ENCODE results near the gene ELOVL1. TPM values are rescaled to one million over a fixed set of nuclear protein-coding genes. Genes with fewer than 3 reads are reported as not detected.
A peak's percentile ranks its signal among the peaks of the same experiment; 100 is the strongest.

Gene ELOVL1
- total and polyA plus RNA-seq, 12 donors: 24.9 to 242 (median 67.2) TPM

DNA sequence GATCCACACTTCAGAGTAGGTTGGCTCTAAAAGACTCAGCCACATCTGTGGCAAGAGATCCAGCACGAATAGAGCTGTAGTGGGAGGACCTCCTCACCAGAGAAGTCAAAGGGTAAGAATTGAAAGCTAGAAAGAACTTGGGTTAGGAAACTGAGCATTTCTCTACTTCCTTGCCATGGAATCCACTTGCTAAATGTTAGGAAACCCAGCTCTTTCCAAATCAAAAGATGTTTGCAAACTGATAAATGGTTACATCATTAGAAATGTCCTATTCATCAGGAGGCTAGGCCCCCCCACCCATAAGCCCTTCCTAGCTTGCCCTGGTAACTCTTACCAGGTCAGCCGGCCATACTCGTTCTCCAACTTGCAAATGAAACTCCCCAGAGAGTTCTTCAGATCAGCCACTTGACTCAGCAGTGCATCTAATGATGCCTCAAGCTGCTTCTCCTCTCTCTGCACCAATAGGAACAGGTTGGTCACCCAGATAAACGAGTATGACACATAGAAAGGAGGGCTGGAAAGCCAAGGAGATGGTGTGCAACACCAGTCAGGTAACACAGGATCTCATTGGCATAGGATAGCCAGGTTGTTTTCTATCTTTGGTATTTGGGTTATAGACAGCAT, 20.3 kb upstream of the ELOVL1 start:
- no peaks in the 10 kb centered on the region for H3K9me3 ChIP-seq (replicated peaks in 1 of 3)
- no peak for DNase-seq
- H3K36me3 ChIP-seq (replicated peaks in 1 of 2): peaks cover 0 to 47% of the 10 kb centered on the region in 2 donors
- 51 to 65% (median 60%) methylated on average over 4 of the region's 4 CpGs for WGBS, 4 donors
- H3K4me3 ChIP-seq: no peak overlapping the region
- no peak for TF ChIP-seq POLR2A (IDR thresholded peaks at IDR 0.05)
- TF ChIP-seq, protein P1, sequence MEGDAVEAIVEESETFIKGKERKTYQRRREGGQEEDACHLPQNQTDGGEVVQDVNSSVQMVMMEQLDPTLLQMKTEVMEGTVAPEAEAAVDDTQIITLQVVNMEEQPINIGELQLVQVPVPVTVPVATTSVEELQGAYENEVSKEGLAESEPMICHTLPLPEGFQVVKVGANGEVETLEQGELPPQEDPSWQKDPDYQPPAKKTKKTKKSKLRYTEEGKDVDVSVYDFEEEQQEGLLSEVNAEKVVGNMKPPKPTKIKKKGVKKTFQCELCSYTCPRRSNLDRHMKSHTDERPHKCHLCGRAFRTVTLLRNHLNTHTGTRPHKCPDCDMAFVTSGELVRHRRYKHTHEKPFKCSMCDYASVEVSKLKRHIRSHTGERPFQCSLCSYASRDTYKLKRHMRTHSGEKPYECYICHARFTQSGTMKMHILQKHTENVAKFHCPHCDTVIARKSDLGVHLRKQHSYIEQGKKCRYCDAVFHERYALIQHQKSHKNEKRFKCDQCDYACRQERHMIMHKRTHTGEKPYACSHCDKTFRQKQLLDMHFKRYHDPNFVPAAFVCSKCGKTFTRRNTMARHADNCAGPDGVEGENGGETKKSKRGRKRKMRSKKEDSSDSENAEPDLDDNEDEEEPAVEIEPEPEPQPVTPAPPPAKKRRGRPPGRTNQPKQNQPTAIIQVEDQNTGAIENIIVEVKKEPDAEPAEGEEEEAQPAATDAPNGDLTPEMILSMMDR (IDR thresholded peaks at IDR 0.05): no peak
- peaks cover 16 to 27% of the 10 kb centered on the region in 2 donors for H3K4me1 ChIP-seq (replicated peaks in 1 of 2)
- intact Hi-C loops (cut with DNase I): no loop called here
- no peaks in the 10 kb centered on the region for H3K27me3 ChIP-seq
- H3K27ac ChIP-seq: no peak overlapping the region

DNA sequence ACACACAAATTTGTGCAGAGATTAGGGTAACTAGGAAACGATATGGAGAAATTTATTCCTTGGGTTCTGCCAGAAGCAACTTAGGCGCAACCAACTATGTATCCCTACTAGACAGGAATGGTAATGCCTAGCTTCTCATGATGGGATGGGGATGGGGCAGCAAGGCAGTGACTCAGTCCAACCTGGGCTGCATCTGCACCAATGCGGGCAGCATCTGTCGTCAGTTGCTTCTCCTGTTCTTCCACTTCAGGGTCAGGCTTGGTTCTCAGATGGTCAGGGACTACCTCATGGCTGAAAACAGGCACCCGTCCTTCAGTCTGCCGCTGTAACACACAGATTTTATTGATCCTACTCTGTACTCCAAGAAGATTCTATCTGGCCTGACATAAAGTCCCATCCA, 18.9 kb upstream of the ELOVL1 start:
- Histone ChIP-seq H3K4me3 (no peak overlapping the region), H3K27me3 (no peaks in the 10 kb centered on the region), H3K4me1 (replicated peaks in 1 of 2) (peaks cover 16 to 39% of the 10 kb centered on the region in 2 donors), H3K27ac (no peak overlapping the region), H3K9me3 (replicated peaks in 1 of 3) (no peaks in the 10 kb centered on the region), H3K36me3 (replicated peaks in 1 of 2) (peaks cover 0 to 53% of the 10 kb centered on the region in 2 donors)
- 90 to 94% (median 92%) methylated on average over 6 of the region's 6 CpGs for WGBS, 4 donors
- no peak for DNase-seq
- TF ChIP-seq, protein P1 (IDR thresholded peaks at IDR 0.05): no peak
- no peak for TF ChIP-seq POLR2A (IDR thresholded peaks at IDR 0.05)
- intact Hi-C loops (cut with DNase I): no loop called here

DNA sequence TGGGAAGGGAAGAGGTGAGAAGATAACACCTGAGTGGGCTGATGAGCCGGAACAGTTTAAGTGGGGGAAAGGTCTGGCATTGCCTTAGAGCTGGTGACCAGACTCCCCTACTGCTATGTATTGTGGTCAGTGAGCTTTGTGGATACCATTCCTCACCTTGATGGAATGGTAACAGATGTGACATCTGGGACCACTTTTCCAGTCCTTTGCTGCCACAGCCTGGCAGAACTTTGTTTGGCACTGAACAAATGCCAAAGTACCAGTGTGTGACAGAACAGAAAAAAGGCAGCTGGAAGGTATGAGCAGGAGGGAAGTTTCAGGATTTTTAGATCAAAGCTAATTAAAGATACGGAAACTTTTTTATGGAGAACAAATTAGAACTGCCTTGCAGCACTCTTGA, 15.6 kb upstream of the ELOVL1 start:
- Histone ChIP-seq H3K4me1 (replicated peaks in 1 of 2) (peaks cover 4 to 22% of the 10 kb centered on the region in 2 donors), H3K27me3 (no peaks in the 10 kb centered on the region), H3K36me3 (replicated peaks in 1 of 2) (peaks cover 0 to 57% of the 10 kb centered on the region in 2 donors), H3K27ac (no peak overlapping the region), H3K9me3 (replicated peaks in 1 of 3) (no peaks in the 10 kb centered on the region), H3K4me3 (no peak overlapping the region)
- WGBS, 4 donors: 92 to 96% (median 95%) methylated on average over 2 of the region's 2 CpGs
- TF ChIP-seq POLR2A (IDR thresholded peaks at IDR 0.05): no peak
- TF ChIP-seq, protein P1 (IDR thresholded peaks at IDR 0.05): peak in 1 of 6 experiments; percentile 11
- no peak for DNase-seq
- intact Hi-C loops (cut with DNase I): no loop called here

DNA sequence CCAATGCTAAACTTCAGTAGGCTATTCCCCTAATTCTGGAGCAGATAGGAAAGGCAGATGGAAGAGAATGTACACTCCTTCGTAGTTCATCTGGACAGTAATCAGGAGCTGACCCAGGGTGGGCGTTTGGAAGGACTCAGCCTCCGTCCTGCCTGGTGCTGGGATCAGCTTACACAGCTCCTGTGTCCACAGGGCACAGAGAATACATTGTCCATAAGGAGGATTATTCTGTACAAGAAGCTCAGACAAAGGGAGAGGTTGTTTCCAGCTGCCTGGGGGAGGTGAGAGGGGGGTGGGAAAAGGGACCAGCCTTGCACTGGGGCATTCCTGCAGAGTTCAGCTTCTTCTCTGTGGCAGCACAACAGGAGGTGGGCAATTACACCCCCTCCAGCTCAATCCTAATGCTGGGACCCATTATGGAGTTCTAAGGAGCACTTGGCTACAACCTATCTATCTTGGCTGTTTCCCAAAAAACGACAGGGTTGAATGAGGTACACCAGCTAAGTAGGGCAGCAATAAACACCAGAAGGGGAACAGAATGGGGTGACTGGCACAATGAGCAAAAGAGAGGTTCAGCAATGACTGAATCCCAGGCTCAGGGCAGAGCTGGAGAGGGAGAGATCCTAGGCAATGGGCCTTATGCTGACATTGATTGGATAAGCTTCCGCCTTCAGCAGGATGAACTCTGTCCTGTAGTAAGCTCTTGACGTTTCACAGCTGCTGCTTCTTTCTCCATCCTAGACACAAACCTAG, 14.4 kb upstream of the ELOVL1 start:
- Histone ChIP-seq H3K36me3 (replicated peaks in 1 of 2) (peaks cover 0 to 52% of the 10 kb centered on the region in 2 donors), H3K4me3 (no peak overlapping the region), H3K4me1 (replicated peaks in 1 of 2) (peaks cover 0 to 12% of the 10 kb centered on the region in 2 donors), H3K9me3 (replicated peaks in 1 of 3) (no peaks in the 10 kb centered on the region), H3K27me3 (no peaks in the 10 kb centered on the region), H3K27ac (peak overlapping the region in 1 of 5 donors; percentile 61)
- intact Hi-C loops (cut with DNase I): no loop called here
- no peak for DNase-seq
- 44 to 59% (median 54%) methylated on average over 6 of the region's 6 CpGs for WGBS, 4 donors
- TF ChIP-seq, protein P1 (IDR thresholded peaks at IDR 0.05): no peak
- no peak for TF ChIP-seq POLR2A (IDR thresholded peaks at IDR 0.05)
